Esophagus (tissue), 2 donors: ENCODE data around the gene OSBPL3. TPM values are rescaled to one million over a fixed set of nuclear protein-coding genes. Genes with fewer than 3 reads are reported as not detected.

ENCODE experiments used
- H3K27ac ChIP-seq, 2 donors: one replicate each; pipeline ENCODE4 v1.5.1; 2013; ENCODE audit warnings: low read depth in 2 of 2, mild to moderate bottlenecking in 2 of 2, inconsistent platforms in 1 of 2, low read length in 1 of 2, moderate library complexity in 1 of 2
- H3K27me3 ChIP-seq, 2 donors: one replicate each; pipeline ENCODE4 v1.6.1; 2013; ENCODE audit warnings: low read length in 2 of 2, control low read depth in 1 of 2, mild to moderate bottlenecking in 1 of 2; ENCODE audit not compliant: insufficient read depth in 2 of 2, control insufficient read depth in 1 of 2
- H3K36me3 ChIP-seq, 2 donors: one replicate each; pipeline ENCODE4 v1.6.1; 2013; ENCODE audit warnings: low read length in 1 of 2; ENCODE audit not compliant: control insufficient read depth in 2 of 2, insufficient read depth in 2 of 2
- H3K4me1 ChIP-seq, 2 donors: one replicate each; pipeline ENCODE4 v1.6.1; 2013; ENCODE audit warnings: low read length in 1 of 2; ENCODE audit not compliant: control insufficient read depth in 2 of 2, insufficient read depth in 2 of 2
- H3K4me3 ChIP-seq, 2 donors: one replicate each; pipeline ENCODE4 v1.5.1; 2013; ENCODE audit warnings: low read length in 2 of 2, mild to moderate bottlenecking in 2 of 2, low read depth in 1 of 2, moderate library complexity in 1 of 2
- H3K9me3 ChIP-seq, 2 donors: one replicate each; pipeline ENCODE4 v1.6.1; 2013; ENCODE audit warnings: mild to moderate bottlenecking in 2 of 2, low read depth in 1 of 2, low read length in 1 of 2, moderate library complexity in 1 of 2; ENCODE audit not compliant: control insufficient read depth in 2 of 2, insufficient read depth in 1 of 2
- WGBS, 2 donors: extraction: QIAGEN DNeasy Blood & Tissue Kit; methylation state at CpG; one replicate each; pipeline ENCODE4 v1.1.7; 2013; 5-methylcytosine and 5-hydroxymethylcytosine counted together
- polyA plus RNA-seq, 2 donors: library from polyadenylated mRNA; stranded (reverse); fragments of 200-250 nt; gene quantifications; one replicate each; pipeline ENCODE4 v1.2.3, GENCODE V29; 2013
- donor health status: healthy with polysubstance abuse.
- donor health status: Bipolar disorder and iron deficiency.

The OSBPL3 gene
- polyA plus RNA-seq, 2 donors, result 10.4 to 22.4 TPM

GRCh38 chr7:24847754-24848153 lies 132.2 kb downstream of the OSBPL3 start:
- Histone ChIP-seq H3K4me3 (no peak overlapping the region), H3K9me3 (no peaks in the 10 kb centered on the region), H3K27ac (no peak overlapping the region), H3K36me3 (peaks cover 0 to 6% of the 10 kb centered on the region in 2 donors), H3K4me1 (peaks cover 0 to 2% of the 10 kb centered on the region in 2 donors), H3K27me3 (no peaks in the 10 kb centered on the region)
- WGBS, 2 donors, result 96 to 97% methylated on average over 6 of the region's 6 CpGs

GRCh38 chr7:24843821-24844434 lies 136.1 kb downstream of the OSBPL3 start:
- H3K9me3 ChIP-seq, result no peaks in the 10 kb centered on the region
- H3K4me1 ChIP-seq, result peaks cover 0 to 2% of the 10 kb centered on the region in 2 donors
- H3K36me3 ChIP-seq, result peaks cover 0 to 3% of the 10 kb centered on the region in 2 donors
- no peak overlapping the region for H3K27ac ChIP-seq
- no peak overlapping the region for H3K4me3 ChIP-seq
- WGBS, 2 donors, result 84 to 88% methylated on average over 5 of the region's 5 CpGs
- H3K27me3 ChIP-seq, result no peaks in the 10 kb centered on the region

- 84 to 88% methylated on average over 5 of the region's 5 CpGs for whole genome bisulfite sequencing, 2 donors
These were observed 137.3 kb downstream of the OSBPL3 start for GRCh38 chr7:24842449-24843241.

GRCh38 chr7:24842029-24842428 lies 137.9 kb downstream of the OSBPL3 start:
- Histone ChIP-seq H3K4me1 (no peaks in the 10 kb centered on the region), H3K4me3 (no peak overlapping the region), H3K36me3 (no peaks in the 10 kb centered on the region), H3K27ac (no peak overlapping the region), H3K9me3 (no peaks in the 10 kb centered on the region), H3K27me3 (no peaks in the 10 kb centered on the region)
- 50 to 53% methylated on average over 2 of the region's 2 CpGs for WGBS, 2 donors

More at GRCh38 chr7:24842449-24843241, 137.3 kb downstream of the OSBPL3 start:
- Histone ChIP-seq H3K27ac (no peak overlapping the region), H3K4me1 (no peaks in the 10 kb centered on the region), H3K27me3 (no peaks in the 10 kb centered on the region), H3K9me3 (no peaks in the 10 kb centered on the region), H3K4me3 (no peak overlapping the region), H3K36me3 (no peaks in the 10 kb centered on the region)

GRCh38 chr7:24840563-24840962 lies 139.4 kb downstream of the OSBPL3 start:
- no peaks in the 10 kb centered on the region for H3K27me3 ChIP-seq
- H3K4me1 ChIP-seq, result no peaks in the 10 kb centered on the region
- no peak overlapping the region for H3K4me3 ChIP-seq
- no peaks in the 10 kb centered on the region for H3K36me3 ChIP-seq
- H3K9me3 ChIP-seq, result no peaks in the 10 kb centered on the region
- no peak overlapping the region for H3K27ac ChIP-seq

GRCh38 chr7:24836084-24836483 lies 143.9 kb downstream of the OSBPL3 start:
- Histone ChIP-seq H3K9me3 (no peaks in the 10 kb centered on the region), H3K27me3 (no peaks in the 10 kb centered on the region), H3K36me3 (peaks cover 0 to 6% of the 10 kb centered on the region in 2 donors), H3K4me3 (no peak overlapping the region), H3K27ac (no peak overlapping the region), H3K4me1 (no peaks in the 10 kb centered on the region)
- 70 to 84% methylated on average over 2 of the region's 2 CpGs for WGBS, 2 donors

GRCh38 chr7:24835643-24836042 lies 144.3 kb downstream of the OSBPL3 start:
- Histone ChIP-seq H3K4me3 (no peak overlapping the region), H3K9me3 (no peaks in the 10 kb centered on the region), H3K4me1 (no peaks in the 10 kb centered on the region), H3K36me3 (peaks cover 0 to 6% of the 10 kb centered on the region in 2 donors), H3K27ac (no peak overlapping the region), H3K27me3 (no peaks in the 10 kb centered on the region)
- WGBS, 2 donors, result 73 to 80% methylated on average over 3 of the region's 3 CpGs

- 85 to 87% methylated on average over 25 of the region's 25 CpGs for WGBS, 2 donors
- Histone ChIP-seq H3K4me3 (no peak overlapping the region), H3K27ac (peak overlapping the region in 1 of 2 donors; percentile 5), H3K27me3 (no peaks in the 10 kb centered on the region), H3K4me1 (peaks cover 0 to 3% of the 10 kb centered on the region in 2 donors), H3K36me3 (peaks cover 0 to 6% of the 10 kb centered on the region in 2 donors), H3K9me3 (no peaks in the 10 kb centered on the region)
These were observed 145.7 kb downstream of the OSBPL3 start for GRCh38 chr7:24834128-24834798.

- H3K36me3 ChIP-seq, result peaks cover 0 to 6% of the 10 kb centered on the region in 2 donors
- no peaks in the 10 kb centered on the region for H3K9me3 ChIP-seq
- H3K4me3 ChIP-seq, result no peak overlapping the region
- no peaks in the 10 kb centered on the region for H3K27me3 ChIP-seq
- no peak overlapping the region for H3K27ac ChIP-seq
- H3K4me1 ChIP-seq, result peaks cover 0 to 3% of the 10 kb centered on the region in 2 donors
- WGBS, 2 donors, result 74 to 77% methylated on average over 5 of the region's 5 CpGs
These were observed 146.4 kb downstream of the OSBPL3 start for GRCh38 chr7:24833549-24833948.
